Stimulated activated CD8-positive, alpha-beta memory T cell treated with anti-CD3 and anti-CD28 coated beads, Interleukin-7, amount 100 ng/mL, for 48 hours (primary cell): ENCODE data around the gene LRP5.
"Not testable (repeated sequence)": the region's sequence is repeated elsewhere in the genome, so short reads cannot be mapped to it uniquely, and the experiment has no call there.

Experiments used
- DNase-seq, 2 donors: peaks; one replicate each; pipeline ENCODE4 v3.0.0-alpha.2; 2020; ENCODE audit warnings: low read depth in 1 of 2; ENCODE audit errors: extremely low read depth in 1 of 2

Gene LRP5

GRCh38 chr11:68344821-68345220 is 32.4 kb downstream of the LRP5 start:
- not testable (repeated sequence) for DNase-seq

- no peak for DNase-seq
These were observed 33.5 kb downstream of the LRP5 start for GRCh38 chr11:68345776-68346461.

- DNase-seq: no peak
These were observed 34.0 kb downstream of the LRP5 start for GRCh38 chr11:68346462-68346790.

- no peak for DNase-seq
These were observed 35.0 kb downstream of the LRP5 start for GRCh38 chr11:68347345-68347744.

- DNase-seq: no peak
These were observed 35.5 kb downstream of the LRP5 start for GRCh38 chr11:68347841-68348240.

GRCh38 chr11:68349461-68350249 is 37.3 kb downstream of the LRP5 start:
- no peak for DNase-seq

GRCh38 chr11:68350759-68351449 is 38.5 kb downstream of the LRP5 start:
- no peak for DNase-seq

- DNase-seq: no peak
These were observed 39.3 kb downstream of the LRP5 start for GRCh38 chr11:68351450-68352275.

GRCh38 chr11:68352591-68352990 is 40.2 kb downstream of the LRP5 start:
- no peak for DNase-seq

- no peak for DNase-seq
These were observed 40.7 kb downstream of the LRP5 start for GRCh38 chr11:68353118-68353517.

GRCh38 chr11:68353669-68354068 is 41.3 kb downstream of the LRP5 start:
- DNase-seq: no peak

GRCh38 chr11:68354148-68354872 is 41.9 kb downstream of the LRP5 start:
- DNase-seq: no peak

- no peak for DNase-seq
These were observed 43.1 kb downstream of the LRP5 start for GRCh38 chr11:68355471-68355870.

GRCh38 chr11:68357568-68357967 is 45.2 kb downstream of the LRP5 start:
- DNase-seq: no peak

GRCh38 chr11:68358416-68358815 is 46.0 kb downstream of the LRP5 start:
- DNase-seq: no peak

GRCh38 chr11:68361702-68362101 is 49.3 kb downstream of the LRP5 start:
- DNase-seq: no peak

GRCh38 chr11:68362801-68363379 is 50.5 kb downstream of the LRP5 start:
- no peak for DNase-seq

- no peak for DNase-seq
These were observed 51.4 kb downstream of the LRP5 start for GRCh38 chr11:68363776-68364175.

- DNase-seq: no peak
These were observed 52.2 kb downstream of the LRP5 start for GRCh38 chr11:68364581-68364980.

- DNase-seq: no peak
These were observed 53.6 kb downstream of the LRP5 start for GRCh38 chr11:68365943-68366435.
